ENCODE results near the gene CALML5.

DNA sequence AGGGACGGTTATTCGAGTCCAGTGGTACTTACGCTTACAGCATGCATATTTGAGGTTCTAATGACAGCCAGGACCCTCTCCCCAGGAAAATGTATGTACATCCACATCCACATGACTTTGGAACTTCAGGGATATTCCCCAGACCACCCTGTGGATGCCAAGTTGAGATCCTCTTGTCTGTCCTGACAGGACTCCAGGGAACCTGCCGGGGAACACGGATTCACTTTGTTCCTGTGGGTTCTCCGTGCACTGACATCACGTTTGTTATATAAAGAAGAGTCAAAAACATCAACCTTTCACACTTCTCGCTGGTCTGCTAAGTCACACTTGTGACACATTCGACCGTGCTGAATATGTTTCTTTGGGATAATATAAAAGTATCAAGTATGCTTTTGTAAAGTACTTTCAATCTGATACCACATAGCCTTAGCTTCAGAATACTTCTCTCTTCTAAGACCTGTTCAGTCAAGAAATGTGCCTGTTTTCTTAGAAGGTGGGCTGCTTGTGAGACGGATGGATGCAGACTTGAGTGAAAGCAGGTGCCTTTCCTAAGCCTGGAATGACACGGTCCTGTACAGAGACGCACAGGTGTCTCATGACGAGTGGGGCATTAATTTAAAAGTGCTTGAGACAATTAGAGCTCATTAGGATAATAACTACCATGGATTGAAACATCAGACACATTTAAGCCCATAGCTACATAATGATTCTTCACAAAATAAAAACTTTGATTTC lies 38.7 kb downstream of the CALML5 start:
- TF ChIP-seq EZH2 (IDR thresholded peaks at IDR 0.05; ENCODE audit: insufficient read depth, poor library complexity, severe bottlenecking) (no peak), EZH2phosphoT487 (IDR thresholded peaks at IDR 0.05; ENCODE audit: insufficient read depth, low read depth) (no peak)
